CD14-positive monocyte (primary cell): ENCODE data around the gene LRRC1. TPM values are rescaled to one million over a fixed set of nuclear protein-coding genes. Genes with fewer than 3 reads are reported as not detected.

Experiments used
- DNase-seq, 3 donors: peaks; one replicate each; pipeline ENCODE4 v3.0.0-alpha.2; 2011 to 2022
- H2AFZ ChIP-seq: 2 replicates; pipeline ENCODE4 v1.6.0; 2012; ENCODE audit warnings: mild to moderate bottlenecking, low read depth, low read length, inconsistent platforms; ENCODE audit not compliant: insufficient read depth, poor library complexity, severe bottlenecking
- H3K27ac ChIP-seq, 2 donors: 1 replicate in 1 of 2; 2 replicates in 1 of 2; pipeline ENCODE4 v1.5.1; 2012 to 2013; ENCODE audit warnings: low read length in 2 of 2, control low read depth in 1 of 2, inconsistent platforms in 1 of 2, low read depth in 1 of 2, mild to moderate bottlenecking in 1 of 2
- H3K27me3 ChIP-seq, 2 donors: one replicate each; pipeline versions ENCODE4 v1.6.0 to v1.6.1; 2011 to 2013; ENCODE audit warnings: low read length in 2 of 2; ENCODE audit not compliant: control insufficient read depth in 2 of 2, insufficient read depth in 2 of 2
- H3K36me3 ChIP-seq, 2 donors: replicated peaks in 1 of 2; 1 replicate in 1 of 2; 2 replicates in 1 of 2; pipeline versions ENCODE4 v1.5.1 to v1.6.1; 2012 to 2013; ENCODE audit warnings: low read length in 2 of 2, control low read depth in 1 of 2, inconsistent platforms in 1 of 2, mild to moderate bottlenecking in 1 of 2; ENCODE audit not compliant: insufficient read depth in 2 of 2, control insufficient read depth in 1 of 2
- H3K4me1 ChIP-seq, 2 donors: 1 replicate in 1 of 2; 2 replicates in 1 of 2; pipeline versions ENCODE4 v1.5.1 to v1.6.1; 2012 to 2013; ENCODE audit warnings: low read length in 2 of 2, control low read depth in 1 of 2, inconsistent platforms in 1 of 2, mild to moderate bottlenecking in 1 of 2, moderate library complexity in 1 of 2; ENCODE audit not compliant: insufficient read depth in 2 of 2, control insufficient read depth in 1 of 2
- H3K4me2 ChIP-seq: replicated peaks from 2 replicates; pipeline ENCODE3; 2012; ENCODE audit warnings: low read length, moderate library complexity, mild to moderate bottlenecking; ENCODE audit not compliant: poor library complexity, severe bottlenecking; ENCODE audit errors: extremely low read depth
- H3K4me3 ChIP-seq, 3 experiments: fragments of 200-600 bp in 1 of 3; sonication (generic) in 1 of 3; replicated peaks in 1 of 3; 1 replicate in 2 of 3; 2 replicates in 1 of 3; pipeline ENCODE4 v1.5.1; 2011 to 2013; ENCODE audit warnings: low read length in 3 of 3, mild to moderate bottlenecking in 3 of 3, control low read depth in 2 of 3, low read depth in 2 of 3, inconsistent platforms in 1 of 3, moderate library complexity in 1 of 3
- H3K79me2 ChIP-seq: 2 replicates; pipeline ENCODE4 v1.6.0; 2012; ENCODE audit warnings: mild to moderate bottlenecking, control low read depth, inconsistent platforms, low read length, moderate library complexity; ENCODE audit not compliant: insufficient read depth
- H3K9ac ChIP-seq: 2 replicates; pipeline ENCODE4 v1.6.0; 2017; ENCODE audit warnings: low read length, mild to moderate bottlenecking; ENCODE audit not compliant: insufficient read depth, poor library complexity, severe bottlenecking
- H3K9me3 ChIP-seq, 2 donors: replicated peaks in 1 of 2; 1 replicate in 1 of 2; 2 replicates in 1 of 2; pipeline versions ENCODE4 v1.5.1 to v1.6.1; 2012 to 2013; ENCODE audit warnings: low read length in 2 of 2, control low read depth in 1 of 2; ENCODE audit not compliant: control insufficient read depth in 1 of 2, insufficient read depth in 1 of 2
- H4K20me1 ChIP-seq: 2 replicates; pipeline ENCODE4 v1.6.0; 2012; ENCODE audit warnings: mild to moderate bottlenecking, low read length, control low read depth, moderate library complexity; ENCODE audit not compliant: insufficient read depth
- H3K27ac Mint-ChIP-seq, 7 donors: one replicate each; pipeline ENCODE4 v1.8.0; 2020; ENCODE audit warnings: mild to moderate bottlenecking in 7 of 7, mixed read lengths in 7 of 7, moderate library complexity in 6 of 7, inconsistent platforms in 2 of 7
- H3K27me3 Mint-ChIP-seq, 3 donors: one replicate each; pipeline ENCODE4 v1.8.0; 2021 to 2022; ENCODE audit warnings: low read depth in 3 of 3, mild to moderate bottlenecking in 3 of 3, mixed read lengths in 3 of 3, moderate library complexity in 3 of 3, inconsistent platforms in 1 of 3
- H3K36me3 Mint-ChIP-seq, 2 donors: one replicate each; pipeline ENCODE4 v1.8.0; 2020; ENCODE audit warnings: mixed read lengths in 2 of 2, inconsistent platforms in 1 of 2, mild to moderate bottlenecking in 1 of 2
- H3K4me1 Mint-ChIP-seq: one replicate; pipeline ENCODE4 v1.8.0; 2020; ENCODE audit warnings: mild to moderate bottlenecking, mixed read lengths
- H3K4me3 Mint-ChIP-seq, 2 donors: one replicate each; pipeline ENCODE4 v1.8.0; 2020; ENCODE audit warnings: mild to moderate bottlenecking in 2 of 2, mixed read lengths in 2 of 2, moderate library complexity in 1 of 2
- H3K9me3 Mint-ChIP-seq, 7 donors: one replicate each; pipeline ENCODE4 v1.8.0; 2020 to 2022; ENCODE audit warnings: mixed read lengths in 7 of 7, mild to moderate bottlenecking in 6 of 7, moderate library complexity in 6 of 7, inconsistent platforms in 2 of 7
- WGBS: methylation state at CpG from one replicate; pipeline ENCODE4 v1.1.5; 2013; ENCODE audit warnings: missing lambda C conversion rate; ENCODE audit not compliant: insufficient coverage; 5-methylcytosine and 5-hydroxymethylcytosine counted together
- intact Hi-C, 2 donors: fragments of 100-400 bp; cut with micrococcal nuclease; formaldehyde crosslinking; loops; one replicate each; pipeline versions ENCODE4 v1.15.0 to v1.15.1; 2023
- polyA plus RNA-seq, 3 donors: library from polyadenylated mRNA; depleted of rRNA in 1 of 3; unstranded in 2 of 3; stranded (reverse) in 1 of 3; fragments of 300-500 nt in 2 of 3; fragments of >200 nt in 1 of 3; fragmentation: Illumina TruSeq in 2 of 3; gene quantifications; 1 replicate in 2 of 3; 2 replicates in 1 of 3; pipeline ENCODE4 v1.2.3, GENCODE V29; 2012 to 2021
- TF ChIP-seq, protein P1 (sequence below): fragments of 200-600 bp; IDR thresholded peaks from one replicate; pipeline ENCODE4 v1.8.0; 2022; ENCODE audit warnings: antibody characterized with exemption, mild to moderate bottlenecking

Gene LRRC1
- polyA plus RNA-seq, 3 donors, result 0.18 to 1.6 (median 0.92) TPM

DNA sequence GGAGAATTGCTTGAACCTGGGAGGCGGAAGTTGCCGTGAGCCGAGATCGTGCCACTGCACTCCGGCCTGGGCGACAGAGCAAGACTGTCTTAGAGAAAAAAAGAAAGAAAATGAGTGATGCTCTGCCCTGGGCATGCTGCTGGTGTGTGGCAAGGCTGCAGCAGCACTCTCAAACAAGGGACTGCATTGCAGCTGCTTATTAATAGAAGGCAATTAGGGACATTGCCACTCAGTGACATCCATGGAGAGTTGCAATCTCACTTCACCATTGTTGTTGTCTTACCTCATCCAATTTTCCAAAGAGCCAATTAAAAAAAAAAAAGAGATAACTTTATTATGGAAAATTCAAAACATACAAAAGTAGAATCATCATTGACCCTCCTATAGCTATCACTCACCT is 131.1 kb downstream of the LRRC1 start:
- no peaks in the 10 kb centered on the region for H3K36me3 ChIP-seq
- H2AFZ ChIP-seq, result no peak overlapping the region
- no peak overlapping the region for H3K4me3 ChIP-seq
- H3K4me3 Mint-ChIP-seq, result no peak overlapping the region
- DNase-seq, result no peak
- TF ChIP-seq, protein P1, sequence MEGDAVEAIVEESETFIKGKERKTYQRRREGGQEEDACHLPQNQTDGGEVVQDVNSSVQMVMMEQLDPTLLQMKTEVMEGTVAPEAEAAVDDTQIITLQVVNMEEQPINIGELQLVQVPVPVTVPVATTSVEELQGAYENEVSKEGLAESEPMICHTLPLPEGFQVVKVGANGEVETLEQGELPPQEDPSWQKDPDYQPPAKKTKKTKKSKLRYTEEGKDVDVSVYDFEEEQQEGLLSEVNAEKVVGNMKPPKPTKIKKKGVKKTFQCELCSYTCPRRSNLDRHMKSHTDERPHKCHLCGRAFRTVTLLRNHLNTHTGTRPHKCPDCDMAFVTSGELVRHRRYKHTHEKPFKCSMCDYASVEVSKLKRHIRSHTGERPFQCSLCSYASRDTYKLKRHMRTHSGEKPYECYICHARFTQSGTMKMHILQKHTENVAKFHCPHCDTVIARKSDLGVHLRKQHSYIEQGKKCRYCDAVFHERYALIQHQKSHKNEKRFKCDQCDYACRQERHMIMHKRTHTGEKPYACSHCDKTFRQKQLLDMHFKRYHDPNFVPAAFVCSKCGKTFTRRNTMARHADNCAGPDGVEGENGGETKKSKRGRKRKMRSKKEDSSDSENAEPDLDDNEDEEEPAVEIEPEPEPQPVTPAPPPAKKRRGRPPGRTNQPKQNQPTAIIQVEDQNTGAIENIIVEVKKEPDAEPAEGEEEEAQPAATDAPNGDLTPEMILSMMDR, result no peak
- intact Hi-C loops, result no loop called here
- H3K27me3 ChIP-seq, result no peaks in the 10 kb centered on the region
- peaks cover 0 to 3% (median 0%) of the 10 kb centered on the region in 7 donors for H3K9me3 Mint-ChIP-seq
- peaks cover 10% of the 10 kb centered on the region for H3K4me1 Mint-ChIP-seq
- H3K9ac ChIP-seq, result no peak overlapping the region
- no peaks in the 10 kb centered on the region for H4K20me1 ChIP-seq
- H3K36me3 Mint-ChIP-seq, result peaks cover 9 to 10% of the 10 kb centered on the region in 2 donors
- H3K9me3 ChIP-seq, result no peaks in the 10 kb centered on the region
- peaks cover 0 to 3% (median 3%) of the 10 kb centered on the region in 3 donors for H3K27me3 Mint-ChIP-seq
- no peak overlapping the region for H3K27ac ChIP-seq
- H3K79me2 ChIP-seq, result no peaks in the 10 kb centered on the region
- peaks cover 0 to 4% of the 10 kb centered on the region in 2 donors for H3K4me1 ChIP-seq
- WGBS, result 100% methylated on average over 6 of the region's 6 CpGs
- no peak overlapping the region for H3K27ac Mint-ChIP-seq
- no peak overlapping the region for H3K4me2 ChIP-seq

DNA sequence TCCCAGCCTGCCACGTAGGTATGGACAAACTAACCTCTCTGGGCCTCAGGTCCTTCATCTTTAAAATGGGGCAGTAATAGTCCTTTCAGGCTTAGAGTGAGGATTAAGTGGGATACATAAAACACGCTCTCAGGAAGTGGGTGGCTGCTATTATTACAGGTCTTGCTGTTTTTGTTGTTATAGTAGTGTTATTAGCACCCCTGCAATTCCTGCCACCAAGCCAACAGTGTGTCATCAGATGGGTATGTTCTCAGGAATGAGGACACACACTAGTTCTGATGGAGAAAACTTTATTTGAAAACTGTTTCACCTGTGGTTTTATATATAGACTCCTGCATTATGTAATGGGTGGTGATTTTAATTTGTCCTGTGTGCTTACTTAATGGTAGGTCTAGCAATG is 131.7 kb downstream of the LRRC1 start:
- Histone ChIP-seq H3K27ac (no peak overlapping the region), H3K4me3 (no peak overlapping the region), H3K27me3 (no peaks in the 10 kb centered on the region), H2AFZ (no peak overlapping the region), H3K4me2 (no peak overlapping the region), H3K9me3 (no peaks in the 10 kb centered on the region), H3K79me2 (no peaks in the 10 kb centered on the region), H3K36me3 (no peaks in the 10 kb centered on the region), H4K20me1 (no peaks in the 10 kb centered on the region), H3K4me1 (peaks cover 0 to 4% of the 10 kb centered on the region in 2 donors), H3K9ac (no peak overlapping the region)
- Mint-ChIP-seq H3K9me3 (peaks cover 0 to 3% (median 0%) of the 10 kb centered on the region in 7 donors), H3K4me3 (no peak overlapping the region), H3K4me1 (peaks cover 10% of the 10 kb centered on the region), H3K27ac (no peak overlapping the region), H3K36me3 (peaks cover 5% of the 10 kb centered on the region in 2 donors), H3K27me3 (peaks cover 0 to 3% (median 3%) of the 10 kb centered on the region in 3 donors)
- intact Hi-C loops, result no loop called here
- no peak for DNase-seq
- WGBS, result no CpG with 5 or more reads among the region's 2 CpGs
- TF ChIP-seq, protein P1, result no peak
